ENCODE measurements around the gene KIAA0319L.

DNA sequence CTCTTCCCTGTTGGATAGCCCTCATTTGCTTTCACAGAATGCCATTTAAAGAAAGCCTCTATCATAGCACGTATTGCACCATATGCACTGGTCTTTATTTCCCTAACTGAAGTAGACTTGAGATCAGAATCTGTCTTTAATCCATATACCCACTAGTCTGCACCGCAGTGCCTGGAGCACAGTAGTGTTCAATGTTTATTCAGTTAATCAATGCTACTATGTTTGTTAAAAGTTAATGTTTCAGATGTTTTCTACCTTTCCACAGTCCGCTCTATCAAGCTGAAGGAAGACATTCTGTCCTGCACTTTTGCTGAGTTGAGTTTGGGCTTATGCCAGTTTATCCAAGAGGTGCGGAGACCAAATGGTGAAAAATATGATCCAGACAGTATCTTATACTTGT is 149.5 kb downstream of the KIAA0319L start:
- TF ChIP-seq, protein P1, sequence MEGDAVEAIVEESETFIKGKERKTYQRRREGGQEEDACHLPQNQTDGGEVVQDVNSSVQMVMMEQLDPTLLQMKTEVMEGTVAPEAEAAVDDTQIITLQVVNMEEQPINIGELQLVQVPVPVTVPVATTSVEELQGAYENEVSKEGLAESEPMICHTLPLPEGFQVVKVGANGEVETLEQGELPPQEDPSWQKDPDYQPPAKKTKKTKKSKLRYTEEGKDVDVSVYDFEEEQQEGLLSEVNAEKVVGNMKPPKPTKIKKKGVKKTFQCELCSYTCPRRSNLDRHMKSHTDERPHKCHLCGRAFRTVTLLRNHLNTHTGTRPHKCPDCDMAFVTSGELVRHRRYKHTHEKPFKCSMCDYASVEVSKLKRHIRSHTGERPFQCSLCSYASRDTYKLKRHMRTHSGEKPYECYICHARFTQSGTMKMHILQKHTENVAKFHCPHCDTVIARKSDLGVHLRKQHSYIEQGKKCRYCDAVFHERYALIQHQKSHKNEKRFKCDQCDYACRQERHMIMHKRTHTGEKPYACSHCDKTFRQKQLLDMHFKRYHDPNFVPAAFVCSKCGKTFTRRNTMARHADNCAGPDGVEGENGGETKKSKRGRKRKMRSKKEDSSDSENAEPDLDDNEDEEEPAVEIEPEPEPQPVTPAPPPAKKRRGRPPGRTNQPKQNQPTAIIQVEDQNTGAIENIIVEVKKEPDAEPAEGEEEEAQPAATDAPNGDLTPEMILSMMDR (IDR thresholded peaks at IDR 0.05): no peak
- TF ChIP-seq POLR2AphosphoS5 (IDR thresholded peaks at IDR 0.05): no peak

Measured in prostate gland (tissue), 2 donors.